Lower leg skin (tissue), 3 donors: ENCODE results near the gene BTN2A1.

Experiments used
- CTCF ChIP-seq, 3 donors: fragments of 450-650 bp; IDR thresholded peaks; one replicate each; pipeline ENCODE4 v1.5.1; 2016; ENCODE audit warnings: antibody characterized with exemption in 3 of 3, mild to moderate bottlenecking in 3 of 3, moderate library complexity in 2 of 3
- POLR2A ChIP-seq, 2 donors: fragments of 450-650 bp; IDR thresholded peaks; one replicate each; pipeline ENCODE4 v1.6.1; 2016 to 2017; ENCODE audit warnings: antibody characterized with exemption in 2 of 2, mild to moderate bottlenecking in 1 of 2, moderate library complexity in 1 of 2

GRCh38 chr6:26465776-26466175 lies 8.0 kb downstream of the BTN2A1 start:
- TF ChIP-seq CTCF (IDR thresholded peaks at IDR 0.05), result no peak
- TF ChIP-seq POLR2A (IDR thresholded peaks at IDR 0.05), result no peak
